ENCODE data around the gene WDHD1.
A peak's percentile ranks its signal among the peaks of the same experiment; 100 is the strongest.

DNA sequence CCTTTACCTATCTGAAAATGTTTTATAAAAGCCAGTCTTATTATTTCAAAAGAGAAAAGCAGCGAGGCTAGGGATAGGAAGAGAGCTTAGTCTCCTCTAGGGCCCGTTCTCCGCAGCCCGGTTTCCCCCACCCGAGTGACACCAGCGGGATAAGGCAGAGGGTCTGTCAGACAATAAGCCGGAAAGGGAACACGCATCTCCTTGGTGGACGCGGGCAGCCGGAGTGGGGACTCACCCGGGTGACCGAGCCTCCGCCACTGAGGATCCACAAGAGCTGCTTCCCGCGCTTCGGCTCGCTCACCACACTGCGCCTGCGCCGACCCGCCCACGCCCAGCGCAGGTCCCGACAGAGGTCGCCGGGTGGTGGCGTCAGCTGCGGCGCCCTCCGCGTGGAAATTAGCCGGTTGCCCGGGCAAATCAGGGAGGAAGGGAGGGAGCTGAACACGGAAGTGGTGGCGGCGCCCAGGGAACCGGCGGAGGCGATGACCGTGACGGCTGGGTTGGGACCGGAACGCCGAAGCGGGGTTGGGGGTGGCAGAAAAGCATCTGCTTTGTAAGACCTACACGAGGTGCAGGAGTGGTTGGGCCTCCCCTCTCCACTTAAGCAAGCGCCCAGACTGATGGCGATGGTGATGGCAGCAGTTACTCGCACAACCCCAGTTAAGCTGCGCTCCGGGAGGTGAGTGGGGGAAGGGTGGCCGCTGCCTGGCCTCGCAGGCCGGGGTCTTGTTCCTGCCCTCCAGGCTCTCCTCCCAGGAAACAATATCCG lies at the start of gene WDHD1, which contains the start of gene SOCS4:
- no peak for TF ChIP-seq SIN3A (IDR thresholded peaks at IDR 0.05; ENCODE audit: borderline replicate concordance, insufficient read depth, low read length)
- peak; percentile 73; the same call in 1 of the 2 replicates for TF ChIP-seq POLR2AphosphoS5 (IDR thresholded peaks at IDR 0.05; ENCODE audit: low read depth, low read length)
- TF ChIP-seq, protein P1, sequence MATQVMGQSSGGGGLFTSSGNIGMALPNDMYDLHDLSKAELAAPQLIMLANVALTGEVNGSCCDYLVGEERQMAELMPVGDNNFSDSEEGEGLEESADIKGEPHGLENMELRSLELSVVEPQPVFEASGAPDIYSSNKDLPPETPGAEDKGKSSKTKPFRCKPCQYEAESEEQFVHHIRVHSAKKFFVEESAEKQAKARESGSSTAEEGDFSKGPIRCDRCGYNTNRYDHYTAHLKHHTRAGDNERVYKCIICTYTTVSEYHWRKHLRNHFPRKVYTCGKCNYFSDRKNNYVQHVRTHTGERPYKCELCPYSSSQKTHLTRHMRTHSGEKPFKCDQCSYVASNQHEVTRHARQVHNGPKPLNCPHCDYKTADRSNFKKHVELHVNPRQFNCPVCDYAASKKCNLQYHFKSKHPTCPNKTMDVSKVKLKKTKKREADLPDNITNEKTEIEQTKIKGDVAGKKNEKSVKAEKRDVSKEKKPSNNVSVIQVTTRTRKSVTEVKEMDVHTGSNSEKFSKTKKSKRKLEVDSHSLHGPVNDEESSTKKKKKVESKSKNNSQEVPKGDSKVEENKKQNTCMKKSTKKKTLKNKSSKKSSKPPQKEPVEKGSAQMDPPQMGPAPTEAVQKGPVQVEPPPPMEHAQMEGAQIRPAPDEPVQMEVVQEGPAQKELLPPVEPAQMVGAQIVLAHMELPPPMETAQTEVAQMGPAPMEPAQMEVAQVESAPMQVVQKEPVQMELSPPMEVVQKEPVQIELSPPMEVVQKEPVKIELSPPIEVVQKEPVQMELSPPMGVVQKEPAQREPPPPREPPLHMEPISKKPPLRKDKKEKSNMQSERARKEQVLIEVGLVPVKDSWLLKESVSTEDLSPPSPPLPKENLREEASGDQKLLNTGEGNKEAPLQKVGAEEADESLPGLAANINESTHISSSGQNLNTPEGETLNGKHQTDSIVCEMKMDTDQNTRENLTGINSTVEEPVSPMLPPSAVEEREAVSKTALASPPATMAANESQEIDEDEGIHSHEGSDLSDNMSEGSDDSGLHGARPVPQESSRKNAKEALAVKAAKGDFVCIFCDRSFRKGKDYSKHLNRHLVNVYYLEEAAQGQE (IDR thresholded peaks at IDR 0.05; ENCODE audit: insufficient read depth in 1 of 2, low read depth in 2 of 2, low read length in 2 of 2) = no peak
- TF ChIP-seq TAF1 (IDR thresholded peaks at IDR 0.05; ENCODE audit: borderline replicate concordance, insufficient read depth, low read length) = peak; percentile 53; the same call in 1 of the 2 replicates
